Fibroblast of lung (primary cell): ENCODE data around the gene HNRNPA0. TPM values are rescaled to one million over a fixed set of nuclear protein-coding genes. Genes with fewer than 3 reads are reported as not detected.

Source experiments
- DNase-seq, 2 donors: peaks; one replicate each; pipeline versions ENCODE4 v3.0.0 to v3.0.0-alpha.2; 2010; ENCODE audit warnings: low read depth in 2 of 2
- H2AFZ ChIP-seq: 2 replicates; pipeline ENCODE4 v1.5.1; 2012; ENCODE audit warnings: low read length, control low read depth, inconsistent platforms
- H3K27ac ChIP-seq: 2 replicates; pipeline ENCODE4 v1.5.1; 2011; ENCODE audit warnings: low read length, control low read depth; ENCODE audit not compliant: insufficient read depth
- H3K27me3 ChIP-seq: 2 replicates; pipeline ENCODE4 v1.5.1; 2011; ENCODE audit warnings: mild to moderate bottlenecking, low read length; ENCODE audit not compliant: control insufficient read depth, insufficient read depth
- H3K36me3 ChIP-seq: 2 replicates; pipeline ENCODE4 v1.5.1; 2011; ENCODE audit warnings: low read length; ENCODE audit not compliant: control insufficient read depth, insufficient read depth
- H3K4me1 ChIP-seq: 2 replicates; pipeline ENCODE4 v1.5.1; 2011; ENCODE audit warnings: low read length; ENCODE audit not compliant: control insufficient read depth, insufficient read depth; ENCODE audit errors: extremely low read depth
- H3K4me2 ChIP-seq: 2 replicates; pipeline ENCODE4 v1.5.1; 2011; ENCODE audit warnings: low read length, control low read depth; ENCODE audit not compliant: insufficient read depth; ENCODE audit errors: extremely low read depth
- H3K4me3 ChIP-seq, 4 experiments: fragments of 200-600 bp in 1 of 4; sonication (generic) in 1 of 4; replicated peaks in 1 of 4; 2 replicates each; pipeline ENCODE4 v1.5.1; 2011 to 2016; ENCODE audit warnings: low read length in 4 of 4, low read depth in 3 of 4, mild to moderate bottlenecking in 3 of 4, control low read depth in 2 of 4, inconsistent platforms in 1 of 4, mixed read lengths in 1 of 4; ENCODE audit not compliant: insufficient read depth in 1 of 4; ENCODE audit errors: control extremely low read depth in 1 of 4
- H3K79me2 ChIP-seq: 2 replicates; pipeline ENCODE4 v1.5.1; 2012; ENCODE audit warnings: mild to moderate bottlenecking, low read length, inconsistent platforms; ENCODE audit not compliant: control insufficient read depth, insufficient read depth
- H3K9ac ChIP-seq: 2 replicates; pipeline ENCODE4 v1.5.1; 2011; ENCODE audit warnings: mild to moderate bottlenecking, low read length, control low read depth; ENCODE audit not compliant: insufficient read depth
- H3K9me3 ChIP-seq: 2 replicates; pipeline ENCODE4 v1.5.1; 2012; ENCODE audit warnings: low read depth, low read length; ENCODE audit not compliant: control insufficient read depth, insufficient read depth
- H4K20me1 ChIP-seq: 2 replicates; pipeline ENCODE4 v1.5.1; 2011; ENCODE audit warnings: low read length; ENCODE audit not compliant: control insufficient read depth, insufficient read depth; ENCODE audit errors: extremely low read depth
- EZH2 ChIP-seq: IDR thresholded peaks from 2 replicates; pipeline ENCODE4 v1.5.1; 2012; ENCODE audit warnings: low read length, control low read depth, mild to moderate bottlenecking; ENCODE audit errors: missing control alignments
- polyA plus RNA-seq, 2 donors: library from polyadenylated mRNA; depleted of rRNA in 1 of 2; stranded (reverse) in 1 of 2; unstranded in 1 of 2; fragments of >200 nt; gene quantifications; 2 replicates each; pipeline ENCODE4 v1.2.1, GENCODE V29; 2011 to 2012; ENCODE audit warnings: missing spikeins in 1 of 2
- total RNA-seq: library from RNA; depleted of rRNA; stranded (reverse); fragments of >200 nt; gene quantifications from 2 replicates; pipeline ENCODE4 v1.2.1, GENCODE V29; 2014
- TF ChIP-seq, protein P1 (sequence below), 2 donors: IDR thresholded peaks in 1 of 2; conservative IDR thresholded peaks in 1 of 2; 1 replicate in 1 of 2; 2 replicates in 1 of 2; pipeline ENCODE4 v1.5.1; 2011 to 2012; ENCODE audit warnings: low read length in 2 of 2, control low read depth in 1 of 2, inconsistent platforms in 1 of 2, low read depth in 1 of 2, mild to moderate bottlenecking in 1 of 2

HNRNPA0 gene
- total and polyA plus RNA-seq, 2 donors (not counting 1 experiment from before 2014, with no cell fraction given) = 9.4 to 11.6 TPM

- H2AFZ ChIP-seq = no peak overlapping the region
- H3K4me1 ChIP-seq = no peaks in the 10 kb centered on the region
- TF ChIP-seq EZH2 = no peak
- TF ChIP-seq, protein P1, sequence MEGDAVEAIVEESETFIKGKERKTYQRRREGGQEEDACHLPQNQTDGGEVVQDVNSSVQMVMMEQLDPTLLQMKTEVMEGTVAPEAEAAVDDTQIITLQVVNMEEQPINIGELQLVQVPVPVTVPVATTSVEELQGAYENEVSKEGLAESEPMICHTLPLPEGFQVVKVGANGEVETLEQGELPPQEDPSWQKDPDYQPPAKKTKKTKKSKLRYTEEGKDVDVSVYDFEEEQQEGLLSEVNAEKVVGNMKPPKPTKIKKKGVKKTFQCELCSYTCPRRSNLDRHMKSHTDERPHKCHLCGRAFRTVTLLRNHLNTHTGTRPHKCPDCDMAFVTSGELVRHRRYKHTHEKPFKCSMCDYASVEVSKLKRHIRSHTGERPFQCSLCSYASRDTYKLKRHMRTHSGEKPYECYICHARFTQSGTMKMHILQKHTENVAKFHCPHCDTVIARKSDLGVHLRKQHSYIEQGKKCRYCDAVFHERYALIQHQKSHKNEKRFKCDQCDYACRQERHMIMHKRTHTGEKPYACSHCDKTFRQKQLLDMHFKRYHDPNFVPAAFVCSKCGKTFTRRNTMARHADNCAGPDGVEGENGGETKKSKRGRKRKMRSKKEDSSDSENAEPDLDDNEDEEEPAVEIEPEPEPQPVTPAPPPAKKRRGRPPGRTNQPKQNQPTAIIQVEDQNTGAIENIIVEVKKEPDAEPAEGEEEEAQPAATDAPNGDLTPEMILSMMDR (conservative IDR thresholded peaks at IDR 0.05 in 1 of 2, IDR thresholded peaks at IDR 0.05 in 1 of 2; ENCODE audit: low read depth in 1 of 2, low read length in 2 of 2) = no peak
- H3K79me2 ChIP-seq = no peaks in the 10 kb centered on the region
- H3K27ac ChIP-seq = no peak overlapping the region
- H3K4me2 ChIP-seq = no peak overlapping the region
- H3K9ac ChIP-seq = no peak overlapping the region
- H3K9me3 ChIP-seq = no peaks in the 10 kb centered on the region
- H3K4me3 ChIP-seq = no peak overlapping the region
- no peaks in the 10 kb centered on the region for H3K27me3 ChIP-seq
- H4K20me1 ChIP-seq = no peaks in the 10 kb centered on the region
- H3K36me3 ChIP-seq = no peaks in the 10 kb centered on the region
- DNase-seq = no peak
Measured at GRCh38 chr5:137724251-137724650, 29.9 kb downstream of the HNRNPA0 start.

DNA sequence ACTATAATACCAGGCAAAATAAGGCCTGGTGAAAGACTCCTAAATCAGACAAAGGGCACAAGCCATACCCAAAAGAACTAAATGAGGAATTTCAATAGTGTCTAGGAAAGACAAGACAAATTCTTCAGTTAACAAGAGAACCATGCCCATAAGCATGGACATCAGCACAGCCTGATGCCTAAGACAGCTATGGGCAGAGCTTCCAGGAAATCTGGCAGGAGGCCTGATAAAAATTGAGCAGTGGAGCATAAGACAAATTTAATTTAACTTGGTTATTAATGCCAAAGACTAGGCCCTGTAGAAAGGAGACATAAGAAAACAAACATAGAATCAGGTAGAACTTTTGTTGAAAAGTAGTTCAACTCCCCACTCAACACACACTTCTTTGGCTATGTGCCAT lies 35.6 kb downstream of the HNRNPA0 start:
- H3K27me3 ChIP-seq = no peaks in the 10 kb centered on the region

DNA sequence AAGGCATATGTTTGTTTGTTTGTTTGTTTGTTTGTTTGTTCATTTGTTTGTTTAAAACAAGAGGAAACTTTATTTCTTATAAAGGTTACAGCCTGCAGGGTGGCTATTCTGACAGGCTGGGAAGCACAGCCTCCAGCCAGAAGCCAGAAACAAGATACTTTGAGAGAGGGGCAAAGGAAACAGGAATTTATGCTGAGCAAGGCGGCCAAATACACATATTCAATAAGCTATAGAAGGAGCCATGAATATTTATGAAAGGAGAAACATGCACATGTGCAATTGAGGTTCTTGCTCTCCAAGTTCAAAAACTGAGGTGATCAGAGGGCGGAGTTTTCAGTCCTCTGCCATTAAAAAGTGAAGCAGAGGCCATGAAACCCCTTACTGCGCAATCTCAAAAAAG lies 37.8 kb downstream of the HNRNPA0 start:
- Histone ChIP-seq H3K27me3 (no peaks in the 10 kb centered on the region), H3K27ac (no peak overlapping the region), H3K36me3 (no peaks in the 10 kb centered on the region), H3K4me1 (no peaks in the 10 kb centered on the region), H3K9me3 (no peaks in the 10 kb centered on the region), H2AFZ (no peak overlapping the region), H3K79me2 (no peaks in the 10 kb centered on the region), H3K9ac (no peak overlapping the region), H3K4me3 (no peak overlapping the region), H3K4me2 (no peak overlapping the region), H4K20me1 (no peaks in the 10 kb centered on the region)
- DNase-seq = no peak
- TF ChIP-seq EZH2 = no peak
- TF ChIP-seq, protein P1 (conservative IDR thresholded peaks at IDR 0.05 in 1 of 2, IDR thresholded peaks at IDR 0.05 in 1 of 2; ENCODE audit: low read depth in 1 of 2, low read length in 2 of 2) = no peak

More for the DNA sequence above, 35.6 kb downstream of the HNRNPA0 start:
- H3K9ac ChIP-seq = no peak overlapping the region
- H3K4me1 ChIP-seq = no peaks in the 10 kb centered on the region
- no peak overlapping the region for H3K27ac ChIP-seq
- no peak overlapping the region for H3K4me3 ChIP-seq
- no peaks in the 10 kb centered on the region for H3K36me3 ChIP-seq
- no peaks in the 10 kb centered on the region for H4K20me1 ChIP-seq
- no peaks in the 10 kb centered on the region for H3K9me3 ChIP-seq
- no peak overlapping the region for H3K4me2 ChIP-seq
- DNase-seq = no peak
- no peaks in the 10 kb centered on the region for H3K79me2 ChIP-seq
- TF ChIP-seq, protein P1 (conservative IDR thresholded peaks at IDR 0.05 in 1 of 2, IDR thresholded peaks at IDR 0.05 in 1 of 2; ENCODE audit: low read depth in 1 of 2, low read length in 2 of 2) = no peak
- TF ChIP-seq EZH2 = no peak
- no peak overlapping the region for H2AFZ ChIP-seq
